Measurements from ENCODE around the gene ACOT11. TPM values are rescaled to one million over a fixed set of nuclear protein-coding genes. Genes with fewer than 3 reads are reported as not detected.
"Not testable (repeated sequence)": the region's sequence is repeated elsewhere in the genome, so short reads cannot be mapped to it uniquely, and the experiment has no call there.

Gene ACOT11
- polyA plus RNA-seq, 1 donor from 2014 or later = not detected

GRCh38 chr1:54510715-54511270, 37.2 kb upstream of the ACOT11 start:
- H3K36me3 ChIP-seq (ENCODE audit: insufficient read depth, low read length) = no peaks in the 10 kb centered on the region
- no peaks in the 10 kb centered on the region for H3K9me3 ChIP-seq (ENCODE audit: low read length)
- H3K9ac ChIP-seq (ENCODE audit: low read length) = no peak overlapping the region
- H3K79me2 ChIP-seq (replicated peaks; ENCODE audit: insufficient read depth, low read length) = no peaks in the 10 kb centered on the region
- H4K20me1 ChIP-seq (ENCODE audit: insufficient read depth) = no peaks in the 10 kb centered on the region
- no peak overlapping the region for H3K27ac ChIP-seq (ENCODE audit: low read length)
- H2AFZ ChIP-seq (ENCODE audit: low read depth, low read length) = no peak overlapping the region
- no peak overlapping the region for H3K4me2 ChIP-seq (ENCODE audit: low read length)
- H3K9me2 ChIP-seq (ENCODE audit: insufficient read depth, low read length) = no peaks in the 10 kb centered on the region
- no peaks in the 10 kb centered on the region for H3F3A ChIP-seq (ENCODE audit: insufficient read depth, low read length, poor library complexity, severe bottlenecking)
- no peak for TF ChIP-seq REST (IDR thresholded peaks at IDR 0.05; ENCODE audit: borderline replicate concordance)
- no peak for TF ChIP-seq EP300 (conservative IDR thresholded peaks at IDR 0.05; ENCODE audit: poor library complexity, severe bottlenecking)
- no peak for TF ChIP-seq TAF1 (IDR thresholded peaks at IDR 0.05; ENCODE audit: low read depth)
- no peak for TF ChIP-seq RAD21 (conservative IDR thresholded peaks at IDR 0.05)
- no peak for TF ChIP-seq POLR2AphosphoS5 (IDR thresholded peaks at IDR 0.05)
- TF ChIP-seq MXI1 (conservative IDR thresholded peaks at IDR 0.05; ENCODE audit: poor library complexity, severe bottlenecking) = no peak
- TF ChIP-seq EZH2 (IDR thresholded peaks at IDR 0.05; ENCODE audit: borderline replicate concordance, insufficient read depth, low read length, poor library complexity, severe bottlenecking) = no peak
- TF ChIP-seq CTCF (IDR thresholded peaks at IDR 0.05; ENCODE audit: poor library complexity, severe bottlenecking) = no peak
- no peak for TF ChIP-seq SMC3 (conservative IDR thresholded peaks at IDR 0.05; ENCODE audit: poor library complexity)
- H3K27me3 ChIP-seq (ENCODE audit: insufficient read depth, low read depth, low read length) = no peaks in the 10 kb centered on the region
- no peak overlapping the region for H3K4me3 ChIP-seq (ENCODE audit: low read length)

- not testable (repeated sequence) for H4K20me1 ChIP-seq (ENCODE audit: insufficient read depth); H3K36me3 ChIP-seq (ENCODE audit: insufficient read depth, low read length); H3K79me2 ChIP-seq (replicated peaks; ENCODE audit: insufficient read depth, low read length); H3K4me2 ChIP-seq (ENCODE audit: low read length); H3K9me2 ChIP-seq (ENCODE audit: insufficient read depth, low read length); H2AFZ ChIP-seq (ENCODE audit: low read depth, low read length); H3K27me3 ChIP-seq (ENCODE audit: insufficient read depth, low read depth, low read length); H3K4me3 ChIP-seq (ENCODE audit: low read length); H3K27ac ChIP-seq (ENCODE audit: low read length); H3F3A ChIP-seq (ENCODE audit: insufficient read depth, low read length, poor library complexity, severe bottlenecking); H3K9ac ChIP-seq (ENCODE audit: low read length); H3K9me3 ChIP-seq (ENCODE audit: low read length)
These were observed 34.0 kb upstream of the ACOT11 start for GRCh38 chr1:54513921-54514580.

Measured in neural cell (in vitro differentiated cells).